ENCODE measurements around the gene USP37.

The USP37 gene

GRCh38 chr2:218577482-218578220 lies 9.5 kb upstream of the USP37 start:
- Histone ChIP-seq H3K27ac (ENCODE audit: low read depth, low read length) (no peak overlapping the region), H3K4me1 (ENCODE audit: control insufficient read depth in 5 of 5, insufficient read depth in 5 of 5, low read length in 5 of 5) (no peaks in the 10 kb centered on the region), H3K9ac (ENCODE audit: low read length in 5 of 5) (no peak overlapping the region), H3K4me3 (ENCODE audit: low read depth in 1 of 5, low read length in 5 of 5) (no peak overlapping the region), H3K27me3 (ENCODE audit: control insufficient read depth in 5 of 5, insufficient read depth in 4 of 5, low read length in 5 of 5) (no peaks in the 10 kb centered on the region), H3K9me3 (ENCODE audit: control insufficient read depth in 5 of 5, low read length in 5 of 5) (no peaks in the 10 kb centered on the region), H3K36me3 (ENCODE audit: control insufficient read depth in 5 of 5, insufficient read depth in 5 of 5, low read length in 5 of 5) (peaks cover 7 to 27% (median 20%) of the 10 kb centered on the region in 5 donors)

- H3K4me1 ChIP-seq (ENCODE audit: control insufficient read depth in 5 of 5, insufficient read depth in 5 of 5, low read length in 5 of 5) = no peaks in the 10 kb centered on the region
- H3K27me3 ChIP-seq (ENCODE audit: control insufficient read depth in 5 of 5, insufficient read depth in 4 of 5, low read length in 5 of 5) = no peaks in the 10 kb centered on the region
- H3K36me3 ChIP-seq (ENCODE audit: control insufficient read depth in 5 of 5, insufficient read depth in 5 of 5, low read length in 5 of 5) = peaks cover 5 to 31% (median 19%) of the 10 kb centered on the region in 5 donors
- no peak overlapping the region for H3K27ac ChIP-seq (ENCODE audit: low read depth, low read length)
- H3K9ac ChIP-seq (ENCODE audit: low read length in 5 of 5) = no peak overlapping the region
- H3K9me3 ChIP-seq (ENCODE audit: control insufficient read depth in 5 of 5, low read length in 5 of 5) = no peaks in the 10 kb centered on the region
- H3K4me3 ChIP-seq (ENCODE audit: low read depth in 1 of 5, low read length in 5 of 5) = no peak overlapping the region
Observed at GRCh38 chr2:218576854-218577253, 8.7 kb upstream of the USP37 start.

- peaks cover 0 to 15% (median 10%) of the 10 kb centered on the region in 5 donors for H3K36me3 ChIP-seq (ENCODE audit: control insufficient read depth in 5 of 5, insufficient read depth in 5 of 5, low read length in 5 of 5)
- H3K4me3 ChIP-seq (ENCODE audit: low read depth in 1 of 5, low read length in 5 of 5) = no peak overlapping the region
- H3K27ac ChIP-seq (ENCODE audit: low read depth, low read length) = peak overlapping the region; percentile 93
- no peaks in the 10 kb centered on the region for H3K9me3 ChIP-seq (ENCODE audit: control insufficient read depth in 5 of 5, low read length in 5 of 5)
- peak overlapping the region in 2 of 5 donors; percentile 1 to 26 for H3K9ac ChIP-seq (ENCODE audit: low read length in 5 of 5)
- H3K4me1 ChIP-seq (ENCODE audit: control insufficient read depth in 5 of 5, insufficient read depth in 5 of 5, low read length in 5 of 5) = peaks cover 5 to 39% (median 32%) of the 10 kb centered on the region in 5 donors
- no peaks in the 10 kb centered on the region for H3K27me3 ChIP-seq (ENCODE audit: control insufficient read depth in 5 of 5, insufficient read depth in 4 of 5, low read length in 5 of 5)
Observed at GRCh38 chr2:218570850-218571249, 2.7 kb upstream of the USP37 start.

- H3K27ac ChIP-seq (ENCODE audit: low read depth, low read length) = peak overlapping the region; percentile 93
- H3K4me1 ChIP-seq (ENCODE audit: control insufficient read depth in 5 of 5, insufficient read depth in 5 of 5, low read length in 5 of 5) = peaks cover 5 to 39% (median 32%) of the 10 kb centered on the region in 5 donors
- H3K27me3 ChIP-seq (ENCODE audit: control insufficient read depth in 5 of 5, insufficient read depth in 4 of 5, low read length in 5 of 5) = no peaks in the 10 kb centered on the region
- no peaks in the 10 kb centered on the region for H3K9me3 ChIP-seq (ENCODE audit: control insufficient read depth in 5 of 5, low read length in 5 of 5)
- peaks cover 0 to 15% (median 9%) of the 10 kb centered on the region in 5 donors for H3K36me3 ChIP-seq (ENCODE audit: control insufficient read depth in 5 of 5, insufficient read depth in 5 of 5, low read length in 5 of 5)
- H3K4me3 ChIP-seq (ENCODE audit: low read depth in 1 of 5, low read length in 5 of 5) = peak overlapping the region; percentile 78 to 91 (median 87)
- H3K9ac ChIP-seq (ENCODE audit: low read length in 5 of 5) = peak overlapping the region; percentile 73 to 98 (median 89)
Observed at GRCh38 chr2:218569661-218570500, 1.7 kb upstream of the USP37 start.

- Histone ChIP-seq H3K4me1 (ENCODE audit: control insufficient read depth in 5 of 5, insufficient read depth in 5 of 5, low read length in 5 of 5) (peaks cover 5 to 39% (median 32%) of the 10 kb centered on the region in 5 donors), H3K9ac (ENCODE audit: low read length in 5 of 5) (peak overlapping the region; percentile 73 to 98 (median 89)), H3K36me3 (ENCODE audit: control insufficient read depth in 5 of 5, insufficient read depth in 5 of 5, low read length in 5 of 5) (peaks cover 0 to 8% (median 4%) of the 10 kb centered on the region in 5 donors), H3K27me3 (ENCODE audit: control insufficient read depth in 5 of 5, insufficient read depth in 4 of 5, low read length in 5 of 5) (no peaks in the 10 kb centered on the region), H3K9me3 (ENCODE audit: control insufficient read depth in 5 of 5, low read length in 5 of 5) (no peaks in the 10 kb centered on the region), H3K27ac (ENCODE audit: low read depth, low read length) (peak overlapping the region; percentile 93), H3K4me3 (ENCODE audit: low read depth in 1 of 5, low read length in 5 of 5) (peak overlapping the region; percentile 78 to 91 (median 87))
Observed at GRCh38 chr2:218569038-218569431, 884 bp upstream of the USP37 start.

GRCh38 chr2:218567797-218568189 lies 358 bp downstream of the USP37 start:
- H3K9me3 ChIP-seq (ENCODE audit: control insufficient read depth in 5 of 5, low read length in 5 of 5) = no peaks in the 10 kb centered on the region
- H3K27me3 ChIP-seq (ENCODE audit: control insufficient read depth in 5 of 5, insufficient read depth in 4 of 5, low read length in 5 of 5) = no peaks in the 10 kb centered on the region
- peak overlapping the region; percentile 11 to 96 (median 88) for H3K9ac ChIP-seq (ENCODE audit: low read length in 5 of 5)
- H3K27ac ChIP-seq (ENCODE audit: low read depth, low read length) = peak overlapping the region; percentile 86
- H3K4me1 ChIP-seq (ENCODE audit: control insufficient read depth in 5 of 5, insufficient read depth in 5 of 5, low read length in 5 of 5) = peaks cover 5 to 39% (median 32%) of the 10 kb centered on the region in 5 donors
- H3K4me3 ChIP-seq (ENCODE audit: low read depth in 1 of 5, low read length in 5 of 5) = peak overlapping the region; percentile 87 to 91 (median 90)
- peaks cover 0 to 7% (median 5%) of the 10 kb centered on the region in 5 donors for H3K36me3 ChIP-seq (ENCODE audit: control insufficient read depth in 5 of 5, insufficient read depth in 5 of 5, low read length in 5 of 5)

GRCh38 chr2:218566296-218566695 lies 1.9 kb downstream of the USP37 start:
- Histone ChIP-seq H3K27ac (ENCODE audit: low read depth, low read length) (no peak overlapping the region), H3K4me1 (ENCODE audit: control insufficient read depth in 5 of 5, insufficient read depth in 5 of 5, low read length in 5 of 5) (peaks cover 5 to 38% (median 31%) of the 10 kb centered on the region in 5 donors), H3K27me3 (ENCODE audit: control insufficient read depth in 5 of 5, insufficient read depth in 4 of 5, low read length in 5 of 5) (no peaks in the 10 kb centered on the region), H3K9ac (ENCODE audit: low read length in 5 of 5) (no peak overlapping the region), H3K9me3 (ENCODE audit: control insufficient read depth in 5 of 5, low read length in 5 of 5) (no peaks in the 10 kb centered on the region), H3K4me3 (ENCODE audit: low read depth in 1 of 5, low read length in 5 of 5) (no peak overlapping the region), H3K36me3 (ENCODE audit: control insufficient read depth in 5 of 5, insufficient read depth in 5 of 5, low read length in 5 of 5) (peaks cover under 1 to 11% (median 5%) of the 10 kb centered on the region in 5 donors)

GRCh38 chr2:218564056-218564455 lies 4.1 kb downstream of the USP37 start:
- no peak overlapping the region for H3K9ac ChIP-seq (ENCODE audit: low read length in 5 of 5)
- no peaks in the 10 kb centered on the region for H3K9me3 ChIP-seq (ENCODE audit: control insufficient read depth in 5 of 5, low read length in 5 of 5)
- H3K4me3 ChIP-seq (ENCODE audit: low read depth in 1 of 5, low read length in 5 of 5) = no peak overlapping the region
- H3K27ac ChIP-seq (ENCODE audit: low read depth, low read length) = no peak overlapping the region
- peaks cover 15 to 25% (median 19%) of the 10 kb centered on the region in 5 donors for H3K36me3 ChIP-seq (ENCODE audit: control insufficient read depth in 5 of 5, insufficient read depth in 5 of 5, low read length in 5 of 5)
- peaks cover 2 to 16% (median 10%) of the 10 kb centered on the region in 5 donors for H3K4me1 ChIP-seq (ENCODE audit: control insufficient read depth in 5 of 5, insufficient read depth in 5 of 5, low read length in 5 of 5)
- H3K27me3 ChIP-seq (ENCODE audit: control insufficient read depth in 5 of 5, insufficient read depth in 4 of 5, low read length in 5 of 5) = no peaks in the 10 kb centered on the region

- no peak overlapping the region for H3K27ac ChIP-seq (ENCODE audit: low read depth, low read length)
- H3K9me3 ChIP-seq (ENCODE audit: control insufficient read depth in 5 of 5, low read length in 5 of 5) = no peaks in the 10 kb centered on the region
- no peak overlapping the region for H3K4me3 ChIP-seq (ENCODE audit: low read depth in 1 of 5, low read length in 5 of 5)
- no peaks in the 10 kb centered on the region for H3K4me1 ChIP-seq (ENCODE audit: control insufficient read depth in 5 of 5, insufficient read depth in 5 of 5, low read length in 5 of 5)
- no peaks in the 10 kb centered on the region for H3K27me3 ChIP-seq (ENCODE audit: control insufficient read depth in 5 of 5, insufficient read depth in 4 of 5, low read length in 5 of 5)
- H3K9ac ChIP-seq (ENCODE audit: low read length in 5 of 5) = no peak overlapping the region
- H3K36me3 ChIP-seq (ENCODE audit: control insufficient read depth in 5 of 5, insufficient read depth in 5 of 5, low read length in 5 of 5) = peaks cover 26 to 44% (median 28%) of the 10 kb centered on the region in 5 donors
Observed at GRCh38 chr2:218558986-218559385, 9.2 kb downstream of the USP37 start.

- Histone ChIP-seq H3K4me3 (ENCODE audit: low read depth in 1 of 5, low read length in 5 of 5) (no peak overlapping the region), H3K4me1 (ENCODE audit: control insufficient read depth in 5 of 5, insufficient read depth in 5 of 5, low read length in 5 of 5) (no peaks in the 10 kb centered on the region), H3K27ac (ENCODE audit: low read depth, low read length) (no peak overlapping the region), H3K36me3 (ENCODE audit: control insufficient read depth in 5 of 5, insufficient read depth in 5 of 5, low read length in 5 of 5) (peaks cover 28 to 52% (median 34%) of the 10 kb centered on the region in 5 donors), H3K27me3 (ENCODE audit: control insufficient read depth in 5 of 5, insufficient read depth in 4 of 5, low read length in 5 of 5) (no peaks in the 10 kb centered on the region), H3K9ac (ENCODE audit: low read length in 5 of 5) (no peak overlapping the region), H3K9me3 (ENCODE audit: control insufficient read depth in 5 of 5, low read length in 5 of 5) (no peaks in the 10 kb centered on the region)
Observed at GRCh38 chr2:218557941-218558340, 10.2 kb downstream of the USP37 start.

All from subcutaneous abdominal adipose tissue (tissue), 5 donors.